H1 (cell line): ENCODE measurements around the gene PGD. TPM values are rescaled to one million over a fixed set of nuclear protein-coding genes. Genes with fewer than 3 reads are reported as not detected.

Source experiments
- CTCF ChIA-PET: fragments of 300-600 bp; sonication (Branson Sonifier 250); formaldehyde crosslinking; loops from one replicate; lab custom pipeline; 2021; ENCODE audit not compliant: partially characterized antibody; lab: Charles Lee
- POLR2A ChIA-PET: fragments of 300-600 bp; sonication (Branson Sonifier 250); formaldehyde crosslinking; loops from one replicate; lab custom pipeline; 2021; ENCODE audit warnings: inconsistent platforms; ENCODE audit not compliant: partially characterized antibody; lab: Charles Lee
- DNase-seq, 2 experiments: peaks; one replicate each; pipeline versions ENCODE4 v3.0.0 to v3.0.0-alpha.2; 2010 to 2022; ENCODE audit warnings: low spot score in 2 of 2, low read depth in 1 of 2, mixed read lengths in 1 of 2
- FAIRE-seq: peaks from 2 replicates; lab custom pipeline; 2011; peaks lifted over from hg19 to GRCh38; lab: Jason Lieb, UNC
- H2AFZ ChIP-seq: 2 replicates; pipeline ENCODE4 v1.8.1; 2012; ENCODE audit warnings: low read length, inconsistent platforms
- H2AK5ac ChIP-seq: 2 replicates; pipeline ENCODE4 v1.6.1; 2013; ENCODE audit warnings: low read depth, low read length
- H2BK120ac ChIP-seq: replicated peaks from 2 replicates; pipeline ENCODE3; 2013; ENCODE audit warnings: low read depth, low read length, inconsistent platforms
- H2BK12ac ChIP-seq: 2 replicates; pipeline ENCODE4 v1.6.1; 2013; ENCODE audit warnings: low read depth, low read length
- H2BK15ac ChIP-seq: 2 replicates; pipeline ENCODE4 v1.6.1; 2013; ENCODE audit warnings: low read length
- H2BK20ac ChIP-seq: 2 replicates; pipeline ENCODE4 v1.6.1; 2013; ENCODE audit warnings: low read length
- H2BK5ac ChIP-seq: 2 replicates; pipeline ENCODE4 v1.6.1; 2013; ENCODE audit warnings: low read depth, low read length
- H3K14ac ChIP-seq: 2 replicates; pipeline ENCODE4 v1.6.1; 2013; ENCODE audit warnings: inconsistent platforms; ENCODE audit not compliant: insufficient read length
- H3K18ac ChIP-seq: 2 replicates; pipeline ENCODE4 v1.6.1; 2013; ENCODE audit warnings: low read length; ENCODE audit errors: extremely low read depth
- H3K23ac ChIP-seq: 2 replicates; pipeline ENCODE4 v1.6.1; 2013; ENCODE audit warnings: inconsistent platforms; ENCODE audit not compliant: insufficient read length
- H3K23me2 ChIP-seq: 2 replicates; pipeline ENCODE4 v1.6.1; 2013; ENCODE audit warnings: low read depth, low read length
- H3K27ac ChIP-seq: 2 replicates; pipeline ENCODE4 v1.6.1; 2011; ENCODE audit warnings: low read depth, low read length, inconsistent platforms
- H3K27me3 ChIP-seq, 4 experiments: replicated peaks in 1 of 4; 1 replicate in 1 of 4; 2 replicates in 3 of 4; pipeline versions ENCODE4 v1.6.1 to v1.8.1; 2011 to 2013; ENCODE audit warnings: low read length in 3 of 4, mild to moderate bottlenecking in 3 of 4, inconsistent platforms in 2 of 4, mixed read lengths in 2 of 4, moderate library complexity in 1 of 4; ENCODE audit not compliant: control insufficient read depth in 3 of 4, insufficient read depth in 3 of 4; ENCODE audit errors: extremely low read depth in 1 of 4
- H3K36me3 ChIP-seq, 4 experiments: 2 replicates each; pipeline versions ENCODE4 v1.6.1 to v1.8.1; 2011 to 2013; ENCODE audit warnings: mild to moderate bottlenecking in 4 of 4, low read length in 3 of 4, moderate library complexity in 2 of 4, control low read depth in 1 of 4, inconsistent platforms in 1 of 4; ENCODE audit not compliant: insufficient read depth in 4 of 4, control insufficient read depth in 2 of 4
- H3K4ac ChIP-seq: replicated peaks from 2 replicates; pipeline ENCODE3; 2013; ENCODE audit warnings: low read length, low read depth, mixed read lengths, inconsistent platforms; ENCODE audit not compliant: insufficient read length
- H3K4me1 ChIP-seq, 4 experiments: replicated peaks in 1 of 4; 1 replicate in 1 of 4; 2 replicates in 3 of 4; pipeline versions ENCODE4 v1.6.1 to v1.8.1; 2011 to 2013; ENCODE audit warnings: low read length in 3 of 4, inconsistent platforms in 2 of 4, mixed read lengths in 1 of 4; ENCODE audit not compliant: insufficient read depth in 4 of 4, control insufficient read depth in 3 of 4
- H3K4me2 ChIP-seq, 2 experiments: 2 replicates each; pipeline versions ENCODE4 v1.6.1 to v1.8.1; 2011 to 2013; ENCODE audit warnings: low read depth in 2 of 2, low read length in 2 of 2, control low read depth in 1 of 2, inconsistent platforms in 1 of 2, mild to moderate bottlenecking in 1 of 2; ENCODE audit not compliant: insufficient read depth in 1 of 2
- H3K4me3 ChIP-seq, 4 experiments: fragments of 200-600, 300-600 bp in 1 of 4; sonication (generic), shearing (Covaris generic), sonication (Bioruptor Twin) in 1 of 4; 2 replicates each; pipeline versions ENCODE4 v1.5.1 to v1.8.1; 2011 to 2016; ENCODE audit warnings: low read length in 4 of 4, low read depth in 3 of 4, control low read depth in 2 of 4, inconsistent platforms in 2 of 4, mild to moderate bottlenecking in 2 of 4, mixed read lengths in 1 of 4, moderate library complexity in 1 of 4; ENCODE audit not compliant: insufficient read depth in 2 of 4; ENCODE audit errors: extremely low read depth in 1 of 4
- H3K56ac ChIP-seq: replicated peaks from 2 replicates; pipeline ENCODE3; 2013; ENCODE audit warnings: low read depth, mild to moderate bottlenecking, mixed read lengths, low read length, inconsistent platforms; ENCODE audit not compliant: insufficient read length
- H3K79me1 ChIP-seq: 2 replicates; pipeline ENCODE4 v1.6.1; 2013; ENCODE audit warnings: low read depth, low read length, control low read depth
- H3K79me2 ChIP-seq, 2 experiments: 2 replicates each; pipeline versions ENCODE4 v1.6.1 to v1.8.1; 2012 to 2013; ENCODE audit warnings: low read length in 2 of 2, mild to moderate bottlenecking in 2 of 2, inconsistent platforms in 1 of 2; ENCODE audit not compliant: insufficient read depth in 2 of 2, control insufficient read depth in 1 of 2
- H3K9ac ChIP-seq, 4 experiments: replicated peaks in 1 of 4; 1 replicate in 1 of 4; 2 replicates in 3 of 4; pipeline versions ENCODE4 v1.6.1 to v1.8.1; 2011 to 2013; ENCODE audit warnings: low read depth in 3 of 4, low read length in 3 of 4, control low read depth in 2 of 4, mild to moderate bottlenecking in 2 of 4, moderate library complexity in 2 of 4, inconsistent platforms in 1 of 4; ENCODE audit errors: extremely low read depth in 1 of 4
- H3K9me3 ChIP-seq, 2 experiments: 2 replicates each; pipeline versions ENCODE4 v1.6.1 to v1.8.1; 2012 to 2013; ENCODE audit warnings: mild to moderate bottlenecking in 2 of 2, moderate library complexity in 2 of 2, control low read depth in 1 of 2, inconsistent platforms in 1 of 2, low read depth in 1 of 2, low read length in 1 of 2, mixed read lengths in 1 of 2; ENCODE audit not compliant: insufficient read depth in 2 of 2
- H4K20me1 ChIP-seq, 2 experiments: replicated peaks in 1 of 2; 2 replicates each; pipeline versions ENCODE3 to v1.8.1; 2011 to 2013; ENCODE audit warnings: inconsistent platforms in 2 of 2, low read length in 2 of 2, mild to moderate bottlenecking in 1 of 2; ENCODE audit not compliant: insufficient read depth in 2 of 2, control insufficient read depth in 1 of 2
- H4K5ac ChIP-seq: 2 replicates; pipeline ENCODE4 v1.6.1; 2013; ENCODE audit warnings: low read length, low read depth, mixed read lengths, inconsistent platforms; ENCODE audit not compliant: insufficient read length
- H4K8ac ChIP-seq: 2 replicates; pipeline ENCODE4 v1.8.0; 2013; ENCODE audit warnings: mild to moderate bottlenecking, moderate library complexity, low read length, inconsistent platforms; ENCODE audit not compliant: insufficient read depth; ENCODE audit errors: extremely low read depth
- H4K91ac ChIP-seq: replicated peaks from 2 replicates; pipeline ENCODE3; 2013; ENCODE audit warnings: low read length, mixed read lengths, inconsistent platforms; ENCODE audit not compliant: insufficient read length
- BACH1 ChIP-seq: IDR thresholded peaks from 2 replicates; pipeline ENCODE4 v1.6.1; 2012; ENCODE audit warnings: low read length, improper control_type of control experiment
- CBX8 ChIP-seq: fragments of 300-800, 300-1000 bp; sonication (generic); IDR thresholded peaks from 2 replicates; pipeline ENCODE4 v1.7.1; 2016; ENCODE audit warnings: low read depth, low read length, borderline replicate concordance
- CREB1 ChIP-seq: IDR thresholded peaks from 2 replicates; pipeline ENCODE4 v1.6.1; 2012; ENCODE audit warnings: inconsistent platforms
- CTBP2 ChIP-seq: IDR thresholded peaks from 2 replicates; pipeline ENCODE4 v1.7.0; 2011; ENCODE audit warnings: borderline replicate concordance, mild to moderate bottlenecking, moderate library complexity, mixed read lengths, low read length; ENCODE audit not compliant: insufficient read depth, insufficient read length
- JUND ChIP-seq: IDR thresholded peaks from 2 replicates; pipeline ENCODE4 v1.6.1; 2011; ENCODE audit warnings: mild to moderate bottlenecking, improper control_type of control experiment, low read length
- KDM4A ChIP-seq: IDR thresholded peaks from one replicate; pipeline ENCODE4 v1.7.1; 2012; ENCODE audit warnings: low read depth, mild to moderate bottlenecking, moderate library complexity, low read length, inconsistent platforms; ENCODE audit not compliant: severe bottlenecking
- KDM5A ChIP-seq: fragments of 200-600 bp; IDR thresholded peaks from 2 replicates; pipeline ENCODE4 v1.7.1; 2012; ENCODE audit warnings: mild to moderate bottlenecking, low read length, inconsistent platforms, mixed read lengths
- POLR2AphosphoS5 ChIP-seq: IDR thresholded peaks from 2 replicates; pipeline ENCODE4 v1.6.1; 2011; ENCODE audit warnings: low read depth, low read length
- SP4 ChIP-seq: IDR thresholded peaks from 2 replicates; pipeline ENCODE4 v1.6.1; 2012; ENCODE audit warnings: low read length, inconsistent platforms
- TCF12 ChIP-seq: IDR thresholded peaks from 2 replicates; pipeline ENCODE4 v1.6.1; 2011; ENCODE audit warnings: low read depth, mild to moderate bottlenecking, low read length
- WGBS, 2 experiments: shearing (Covaris generic) in 1 of 2; methylation state at CpG; one replicate each; pipeline versions ENCODE4 v1.1.6 to v1.1.7; 2013 to 2015; ENCODE audit warnings: low lambda C conversion rate in 2 of 2, mixed read lengths in 2 of 2, inconsistent platforms in 1 of 2, low coverage in 1 of 2, missing lambda C conversion rate in 1 of 2; ENCODE audit not compliant: insufficient replicate concordance in 2 of 2, insufficient coverage in 1 of 2, insufficient read length in 1 of 2; ENCODE audit errors: extremely low coverage in 1 of 2, missing lambda C conversion rate in 1 of 2; 5-methylcytosine and 5-hydroxymethylcytosine counted together
- polyA plus RNA-seq, 7 experiments: library from polyadenylated mRNA; depleted of rRNA in 3 of 7; stranded (reverse) in 5 of 7; unstranded in 2 of 7; fragments of >200 nt in 5 of 7; fragments of 200-250 nt in 2 of 7; gene quantifications; 1 replicate in 5 of 7; 2 replicates in 1 of 7; 4 replicates in 1 of 7; pipeline versions ENCODE4 v1.2.1 to v1.2.3, GENCODE V29; 2011 to 2013; ENCODE audit warnings: missing spikeins in 2 of 7, mixed read lengths in 2 of 7
- total RNA-seq: library from RNA; stranded (reverse); fragmentation: NEBNext Ultra II Directional; extraction: Animal tissue kit (Norgen Biotek cat#: 25700); gene quantifications from 2 replicates; pipeline ENCODE4 v1.2.1, GENCODE V29; 2021

Gene PGD
- total and polyA plus RNA-seq, 2 of the 8 experiments (the other 6 are each of a cell fraction or from before 2014, with no cell fraction given): 191 to 331 TPM

GRCh38 chr1:10383630-10384029 lies 15.2 kb upstream of the PGD start:
- Histone ChIP-seq H2AFZ (no peak overlapping the region), H3K18ac (no peak overlapping the region), H4K20me1 (no peaks in the 10 kb centered on the region), H3K4ac (no peak overlapping the region), H3K4me3 (no peak overlapping the region), H3K9me3 (no peaks in the 10 kb centered on the region), H4K5ac (no peak overlapping the region), H4K8ac (no peak overlapping the region), H3K36me3 (peaks cover 0 to 6% (median 4%) of the 10 kb centered on the region in 4 experiments; a peak in 3 of 8 replicates), H2AK5ac (no peak overlapping the region), H3K14ac (no peak overlapping the region), H3K23ac (no peak overlapping the region), H3K4me1 (peaks cover 0 to 5% (median 0%) of the 10 kb centered on the region in 4 experiments; a peak in 3 of 7 replicates), H3K4me2 (no peak overlapping the region), H2BK120ac (no peak overlapping the region), H2BK5ac (no peak overlapping the region), H2BK12ac (no peak overlapping the region), H3K56ac (no peak overlapping the region), H2BK15ac (no peak overlapping the region), H3K27me3 (no peaks in the 10 kb centered on the region), H3K79me1 (no peaks in the 10 kb centered on the region; the same call in none of the 2 replicates), H3K23me2 (no peaks in the 10 kb centered on the region), H3K79me2 (no peaks in the 10 kb centered on the region), H3K27ac (no peak overlapping the region), H2BK20ac (no peak overlapping the region), H3K9ac (no peak overlapping the region), H4K91ac (no peak overlapping the region)
- TF ChIP-seq BACH1 (no peak), JUND (no peak), KDM5A (no peak), KDM4A (no peak), POLR2AphosphoS5 (no peak), CTBP2 (no peak), TCF12 (no peak), SP4 (no peak), CREB1 (no peak), CBX8 (no peak)
- FAIRE-seq (no peak), DNase-seq (no peak)
- ChIA-PET POLR2A (interaction anchor here (1.4 to 8.2 kb wide), 3 partner anchors 9 to 39 kb away, joined by 3 to 72 read pairs (median 3); partner anchors contain the start of gene PGD), CTCF (interaction anchor here (1.5 kb wide), 1 partner anchor 47 kb away, joined by 3 read pairs; the partner anchor contains the start of gene CENPS)
- WGBS, 2 experiments: 98% methylated on average over 4 of the region's 4 CpGs; no CpG with 5 or more reads in 1 of the 2 experiments
